ENCODE measurements around the gene BRAF.
"Not testable (repeated sequence)": the region's sequence is repeated elsewhere in the genome, so short reads cannot be mapped to it uniquely, and the experiment has no call there.

BRAF gene

DNA sequence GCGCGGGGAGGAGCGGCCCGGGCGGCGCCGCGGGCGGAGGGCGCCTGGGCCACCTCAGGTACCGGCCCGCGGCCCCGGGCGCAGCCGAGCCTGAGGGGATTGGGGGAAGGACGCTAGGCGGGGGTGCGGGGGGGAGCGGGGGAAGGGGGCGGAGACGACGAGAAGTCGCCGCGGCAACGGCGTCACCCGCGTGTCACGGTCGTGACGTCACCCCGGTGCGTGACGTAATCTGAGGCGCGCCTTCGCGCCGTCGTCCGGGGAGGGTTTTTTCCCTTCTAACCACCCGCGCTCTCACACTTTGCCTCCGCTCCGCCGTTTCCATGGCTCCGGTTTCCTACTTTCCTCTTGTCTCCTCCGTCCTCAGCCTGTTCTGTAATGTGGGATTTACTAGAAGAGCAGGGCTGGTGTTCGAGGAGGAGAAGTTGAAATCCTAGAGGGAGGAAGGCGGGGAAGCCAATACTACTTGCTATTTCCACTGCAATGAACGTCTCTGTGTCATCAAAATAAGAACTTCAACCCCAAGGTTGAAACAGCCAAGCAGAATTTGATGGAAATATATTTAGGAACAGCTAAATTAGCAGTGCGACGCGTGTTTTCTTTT is at the start of gene BRAF:
TSS of gene BRAF (minus strand) at position 109 of the 601 bp plus-strand sequence. CDS start 226 bp downstream, outside the sequence.
- DNase-seq (ENCODE audit: low spot score) = peak; percentile 80

- DNase-seq (ENCODE audit: low spot score) = no peak
Observed at GRCh38 chr7:140972876-140973829, 48.4 kb upstream of the BRAF start.

DNA sequence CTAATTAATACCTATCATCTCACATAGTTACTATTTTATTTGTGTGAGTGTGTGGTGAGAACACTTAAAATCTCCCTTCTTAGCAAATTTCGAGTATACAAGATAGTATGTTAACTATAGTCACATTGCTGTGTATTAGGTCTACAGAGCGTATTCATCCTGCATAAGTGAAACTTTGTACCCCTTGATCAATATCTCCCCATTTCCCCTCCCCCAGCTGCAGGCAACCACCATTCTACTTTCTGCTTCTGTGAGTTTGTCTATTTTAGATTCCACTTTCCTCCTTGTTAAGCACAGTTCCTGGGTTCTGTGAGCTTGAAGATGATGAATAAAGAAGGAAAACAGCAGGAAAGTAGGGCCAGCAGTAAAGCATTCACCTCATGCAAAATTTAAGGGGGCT is 47.6 kb upstream of the BRAF start:
- DNase-seq (ENCODE audit: low spot score) = no peak

DNA sequence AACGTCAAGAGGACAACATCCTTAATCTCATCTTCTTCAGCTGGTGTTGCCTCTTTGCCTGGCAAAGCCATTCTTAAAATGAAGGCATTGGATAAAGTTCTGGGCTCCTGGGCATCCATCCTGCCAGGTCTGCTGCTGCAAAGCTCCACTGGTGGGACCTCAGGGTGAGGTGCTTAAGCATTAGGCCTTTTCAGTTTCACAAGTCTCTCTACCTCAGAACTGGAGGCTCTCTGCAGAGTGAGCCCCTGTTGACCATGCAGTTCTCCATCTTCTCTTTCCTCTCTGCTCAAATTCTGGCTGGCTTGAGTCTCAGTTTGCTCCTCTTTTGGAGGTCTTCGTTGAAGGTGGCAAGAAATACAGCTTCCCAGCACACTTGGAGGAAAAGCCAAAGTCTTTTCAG is 42.7 kb upstream of the BRAF start:
- DNase-seq (ENCODE audit: low spot score) = no peak

- DNase-seq (ENCODE audit: low spot score) = no peak
Observed at GRCh38 chr7:140966561-140967233, 42.0 kb upstream of the BRAF start.

- DNase-seq (ENCODE audit: low spot score) = no peak
Observed at GRCh38 chr7:140961117-140961516, 36.4 kb upstream of the BRAF start.

GRCh38 chr7:140956997-140957396 is 32.3 kb upstream of the BRAF start:
- not testable (repeated sequence) for DNase-seq (ENCODE audit: low spot score)

DNA sequence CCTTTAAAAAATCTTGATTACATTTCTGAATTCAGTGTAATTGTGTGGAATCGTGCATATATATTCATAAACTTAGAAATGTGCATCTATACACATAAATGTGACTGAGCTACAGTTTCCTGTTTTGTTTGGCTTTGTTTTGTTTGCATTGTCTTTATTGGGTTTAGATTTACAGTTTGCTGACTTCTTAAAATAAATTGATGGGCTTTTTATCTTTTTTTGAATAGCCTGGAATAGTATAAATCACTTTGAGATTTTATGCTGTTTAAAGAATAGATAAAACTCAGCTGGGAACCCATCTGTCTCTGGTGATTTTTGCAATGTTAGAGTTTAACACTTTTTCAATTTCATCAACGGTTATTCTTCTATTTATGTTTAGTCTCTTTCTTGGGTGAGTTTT is 21.2 kb upstream of the BRAF start:
- no peak for DNase-seq (ENCODE audit: low spot score)

DNA sequence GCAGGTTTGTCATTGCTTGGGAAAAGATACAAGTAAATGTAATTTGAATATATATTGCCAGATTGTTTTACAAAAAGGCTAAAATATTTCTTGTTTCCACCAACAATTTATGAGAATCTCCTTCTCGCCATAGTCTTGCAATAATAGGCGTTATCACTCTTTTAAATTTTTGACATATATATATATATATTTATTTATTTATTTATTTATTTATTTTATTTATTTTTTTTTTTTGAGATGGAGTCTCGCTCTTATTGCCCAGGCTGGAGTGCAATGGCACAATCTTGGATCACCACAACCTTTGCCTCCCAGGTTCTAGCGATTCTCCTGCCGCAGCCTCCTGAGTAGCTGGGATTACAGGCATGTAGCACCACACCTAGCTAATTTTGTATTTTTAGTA is 17.5 kb upstream of the BRAF start:
- not testable (repeated sequence) for DNase-seq (ENCODE audit: low spot score)

GRCh38 chr7:140940898-140941297 is 16.2 kb upstream of the BRAF start:
- no peak for DNase-seq (ENCODE audit: low spot score)

GRCh38 chr7:140937702-140938264 is 13.1 kb upstream of the BRAF start:
- no peak for DNase-seq (ENCODE audit: low spot score)

DNA sequence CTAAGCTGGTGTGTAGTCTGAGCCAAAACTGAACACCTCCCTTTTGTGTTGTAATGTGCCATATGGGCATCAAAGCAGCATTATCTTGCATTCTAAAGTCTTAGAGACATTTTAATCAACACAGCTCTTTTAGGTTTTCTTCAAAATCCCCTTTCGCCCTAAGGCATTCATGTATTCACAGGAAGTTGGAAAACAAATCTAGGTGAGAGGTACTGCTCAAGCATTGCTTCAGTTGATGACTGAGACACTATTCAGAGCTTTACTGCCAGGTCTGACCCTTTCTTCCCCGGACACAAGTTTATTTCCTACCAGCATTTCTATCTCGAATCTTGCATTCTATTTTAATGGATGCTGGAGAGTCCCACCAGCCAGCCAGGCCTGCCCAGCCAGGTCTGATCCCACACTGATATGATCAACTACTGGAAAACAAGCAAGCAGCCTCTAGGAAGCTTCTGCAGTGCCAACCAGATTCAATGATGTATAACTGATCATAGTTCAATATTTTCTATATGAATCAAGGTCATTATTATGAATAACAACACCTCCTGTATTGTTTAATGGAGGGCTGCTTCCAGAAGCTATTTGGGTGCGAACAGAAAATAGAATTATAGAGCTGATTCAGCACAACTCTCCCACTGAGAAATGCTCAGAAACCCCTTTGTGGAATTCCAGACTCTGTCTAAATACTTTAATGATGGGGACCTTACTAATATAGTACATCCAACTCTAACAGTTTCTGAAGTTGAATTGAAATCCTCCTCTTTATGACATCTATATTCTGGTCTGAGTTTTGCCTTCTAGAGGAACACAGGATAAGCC is 4.0 kb upstream of the BRAF start:
- no peak for DNase-seq (ENCODE audit: low spot score)

- not testable (repeated sequence) for DNase-seq (ENCODE audit: low spot score)
Observed at GRCh38 chr7:140927945-140928344, 3.2 kb upstream of the BRAF start.

DNA sequence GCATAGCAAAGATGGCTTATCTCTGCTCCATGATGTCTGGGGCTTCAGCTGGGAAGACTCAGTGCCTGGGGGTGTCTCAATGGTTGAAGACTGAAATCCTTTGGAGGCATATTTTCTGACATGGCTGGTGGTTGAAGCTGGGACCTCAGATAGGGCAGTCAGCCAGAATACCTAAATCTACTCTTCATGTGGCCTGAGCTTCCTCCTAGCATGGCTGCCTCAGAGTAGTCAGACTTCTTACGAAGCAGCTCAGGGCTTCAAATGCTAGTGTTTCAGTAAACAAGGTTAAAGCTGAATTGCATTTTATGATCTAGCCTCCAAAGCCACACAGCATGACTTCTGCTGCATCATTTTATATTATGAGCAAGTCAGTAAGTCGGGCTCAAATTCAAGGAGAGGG is 2.6 kb upstream of the BRAF start:
- DNase-seq (ENCODE audit: low spot score) = no peak

- DNase-seq (ENCODE audit: low spot score) = no peak
Observed at GRCh38 chr7:140926021-140926817, 1.5 kb upstream of the BRAF start.

GRCh38 chr7:140924019-140924820 is 509 bp downstream of the BRAF start:
- peak; percentile 73 for DNase-seq (ENCODE audit: low spot score)

GRCh38 chr7:140923358-140924006 is 1.2 kb downstream of the BRAF start:
- peak; percentile 46 for DNase-seq (ENCODE audit: low spot score)

DNA sequence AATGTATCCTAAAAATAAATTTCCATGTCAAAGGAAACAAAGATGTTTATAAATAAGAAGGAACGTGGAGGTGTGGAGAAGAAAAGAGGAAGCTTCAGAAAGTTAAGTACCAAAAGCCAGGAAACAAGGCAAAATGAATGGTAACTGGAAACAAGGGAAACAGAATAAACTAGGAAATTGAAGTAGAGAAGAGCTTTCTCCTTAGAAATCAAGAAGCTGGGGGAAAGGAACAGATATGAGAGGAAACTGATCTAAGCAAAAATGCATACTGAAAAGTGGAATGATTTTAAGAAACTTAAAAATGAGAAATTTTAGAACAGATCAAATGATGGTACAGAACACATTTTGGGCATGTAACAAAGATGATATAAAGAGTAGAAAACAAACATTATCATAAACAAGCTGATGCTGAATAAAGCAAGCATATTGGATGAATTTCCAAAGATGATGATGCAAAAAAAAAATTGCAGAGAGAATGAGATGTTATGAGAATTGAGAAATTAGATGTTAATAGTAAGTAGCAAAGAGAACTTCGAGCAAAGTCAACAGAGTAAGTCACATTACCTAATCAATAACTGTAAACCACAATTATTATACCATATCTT is 1.9 kb downstream of the BRAF start:
- DNase-seq (ENCODE audit: low spot score) = no peak

- DNase-seq (ENCODE audit: low spot score) = no peak
Observed at GRCh38 chr7:140920745-140921144, 4.0 kb downstream of the BRAF start.

All from SW480 (cell line).